KOPT-K1 (cell line): ENCODE data around the gene PARG.
"Not testable (repeated sequence)": the region's sequence is repeated elsewhere in the genome, so short reads cannot be mapped to it uniquely, and the experiment has no call there.

Experiments
- H3K27ac ChIP-seq: fragments of 200-600 bp; sonication (generic); 2 replicates; pipeline ENCODE4 v1.5.1; 2016; ENCODE audit warnings: antibody characterized with exemption, mild to moderate bottlenecking, low read depth, low read length; ENCODE audit not compliant: poor library complexity, severe bottlenecking
- H3K36me3 ChIP-seq: fragments of 200-600 bp; sonication (generic); 2 replicates; pipeline ENCODE4 v1.5.1; 2017; ENCODE audit warnings: antibody characterized with exemption, mild to moderate bottlenecking, low read length, moderate library complexity; ENCODE audit not compliant: insufficient read depth
- H3K9me3 ChIP-seq: fragments of 200-600 bp; sonication (generic); 2 replicates; pipeline ENCODE4 v1.5.1; 2017; ENCODE audit warnings: antibody characterized with exemption, low read length, mild to moderate bottlenecking; ENCODE audit not compliant: insufficient read depth, poor library complexity, severe bottlenecking

PARG gene

DNA sequence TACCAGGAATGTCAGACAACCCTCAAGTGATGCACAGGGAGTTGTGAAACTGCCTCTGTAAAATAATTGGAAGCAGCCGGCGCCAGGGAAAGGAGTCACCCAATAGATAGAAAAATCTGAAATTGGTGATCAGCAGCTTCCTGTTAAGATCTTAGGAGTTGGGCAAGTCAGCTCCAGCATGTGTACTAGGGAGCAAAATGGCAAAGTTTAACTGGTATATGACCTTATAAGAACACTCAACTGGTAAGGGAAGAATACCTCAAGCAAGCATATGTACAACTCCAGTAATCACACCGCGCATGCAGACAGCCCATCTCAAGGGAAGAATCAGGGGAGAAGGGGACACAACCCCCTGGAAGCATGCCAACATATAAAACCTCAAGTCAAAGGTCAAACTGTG, 18.3 kb downstream of the PARG start:
- H3K27ac ChIP-seq, H3K9me3 ChIP-seq: not testable (repeated sequence)
- peaks cover 34% of the 10 kb centered on the region for H3K36me3 ChIP-seq

DNA sequence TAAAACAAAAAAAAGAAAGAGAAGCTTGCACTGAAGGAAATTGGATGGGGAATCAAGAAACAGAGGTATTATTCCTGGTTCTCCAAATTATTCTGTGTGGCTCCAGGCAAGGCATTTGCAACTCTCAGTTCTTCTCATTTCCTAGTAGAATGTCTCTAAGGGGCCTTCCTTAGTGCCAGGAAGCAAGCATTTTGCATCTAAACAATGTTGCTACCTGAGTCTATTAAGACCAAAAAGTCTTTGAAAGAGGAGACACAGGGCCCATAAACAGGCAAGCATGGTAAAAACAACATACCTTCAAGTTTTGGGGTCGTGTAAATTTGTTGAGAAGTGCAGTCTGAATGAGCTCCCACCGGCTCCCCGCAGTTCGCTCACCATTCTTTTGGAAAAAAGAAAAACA, 19.8 kb downstream of the PARG start:
- H3K36me3 ChIP-seq, result peaks cover 27% of the 10 kb centered on the region
- not testable (repeated sequence) for H3K27ac ChIP-seq, H3K9me3 ChIP-seq

DNA sequence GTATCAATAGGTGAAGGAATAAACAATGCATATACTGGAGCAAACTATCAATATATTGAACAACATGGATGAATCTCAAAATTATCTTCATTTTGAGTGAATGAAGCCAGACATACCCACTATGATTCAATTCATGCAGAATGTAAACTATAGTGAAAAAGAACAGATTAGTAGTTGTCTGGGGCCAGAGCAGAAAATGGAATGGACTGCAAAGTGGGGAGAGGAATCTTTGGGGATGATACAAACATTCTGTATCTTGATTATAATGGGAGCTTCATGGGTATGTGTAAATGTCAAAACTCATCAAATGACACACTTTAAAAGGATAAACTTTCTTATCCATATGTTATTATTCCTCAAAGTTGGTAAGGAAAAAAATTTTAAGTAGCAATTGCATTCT, 23.9 kb downstream of the PARG start:
- H3K9me3 ChIP-seq, H3K27ac ChIP-seq: not testable (repeated sequence)
- H3K36me3 ChIP-seq, result peaks cover 33% of the 10 kb centered on the region

DNA sequence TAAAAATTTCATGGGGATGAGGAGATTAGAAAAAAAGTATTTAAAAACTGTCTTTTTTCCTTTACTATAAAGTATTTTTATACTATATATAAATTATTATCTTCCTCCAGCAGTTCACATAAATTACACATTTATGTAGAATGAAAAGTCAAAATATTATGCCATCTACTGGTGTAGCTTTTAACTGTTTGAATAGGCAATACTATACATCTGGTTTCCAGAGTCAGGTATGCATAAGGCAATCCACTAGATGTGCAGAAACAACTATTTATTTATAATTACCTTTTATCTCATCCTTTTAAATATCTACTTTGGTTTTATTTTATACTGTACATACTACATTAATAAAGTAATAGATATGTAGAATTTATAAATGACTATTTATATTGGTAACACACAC, 25.4 kb downstream of the PARG start:
- H3K9me3 ChIP-seq, H3K27ac ChIP-seq: not testable (repeated sequence)
- peaks cover 32% of the 10 kb centered on the region for H3K36me3 ChIP-seq

DNA sequence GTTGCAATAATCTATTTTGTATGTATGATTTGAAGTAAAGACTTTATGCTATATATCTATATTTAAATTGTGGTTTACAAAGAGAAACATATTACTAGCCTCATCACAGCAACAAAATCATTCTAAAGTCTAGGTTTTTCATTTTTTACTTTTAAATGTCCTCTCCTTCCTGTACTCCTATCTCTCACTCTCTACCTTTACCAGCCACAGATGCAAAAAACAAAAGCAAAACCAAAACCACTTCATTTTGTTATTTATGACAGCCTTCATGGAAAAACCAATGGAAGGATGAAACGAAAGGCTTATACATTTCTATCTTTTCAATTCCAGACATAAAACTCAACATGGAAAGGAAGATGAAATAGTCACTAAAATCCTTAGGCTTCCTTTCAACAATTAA, 31.5 kb downstream of the PARG start:
- H3K27ac ChIP-seq, H3K9me3 ChIP-seq: not testable (repeated sequence)
- H3K36me3 ChIP-seq, result peaks cover 23% of the 10 kb centered on the region

DNA sequence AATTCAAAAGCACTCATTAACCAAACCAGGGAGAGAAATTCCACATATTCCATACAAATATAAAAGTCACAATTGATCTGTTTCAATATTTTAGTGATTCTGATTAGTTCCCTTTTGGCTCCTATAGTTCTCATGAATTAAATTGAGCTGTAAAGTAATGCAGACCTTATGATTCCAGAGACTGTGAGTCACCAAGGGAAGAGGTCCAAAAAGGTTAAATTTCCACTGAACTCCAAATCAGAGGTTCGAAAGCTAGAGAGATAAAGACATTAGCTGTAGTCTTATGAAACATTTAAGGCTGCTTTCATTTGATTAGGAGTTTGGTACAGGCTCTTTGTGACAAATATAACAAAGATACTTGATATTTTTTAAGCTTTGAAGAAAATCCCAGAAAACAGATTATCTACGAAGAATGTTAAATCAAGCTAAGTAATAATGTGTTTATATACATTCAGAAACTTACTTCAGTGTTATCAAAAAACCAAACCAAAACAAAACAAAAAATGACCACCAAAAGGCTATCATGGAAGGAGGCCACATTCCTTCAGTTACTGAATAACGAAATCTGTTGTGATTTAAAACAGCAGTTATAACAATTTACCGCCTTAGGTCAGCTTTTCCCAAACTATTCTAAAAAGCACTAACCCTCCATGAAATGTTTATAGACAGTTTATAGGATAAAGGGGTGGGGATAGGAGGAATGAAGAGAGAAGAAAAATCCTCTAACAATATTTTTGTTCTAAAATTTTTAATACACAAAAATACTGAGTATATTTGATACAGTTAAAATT, 33.3 kb downstream of the PARG start:
- H3K9me3 ChIP-seq, result not testable (repeated sequence)

DNA sequence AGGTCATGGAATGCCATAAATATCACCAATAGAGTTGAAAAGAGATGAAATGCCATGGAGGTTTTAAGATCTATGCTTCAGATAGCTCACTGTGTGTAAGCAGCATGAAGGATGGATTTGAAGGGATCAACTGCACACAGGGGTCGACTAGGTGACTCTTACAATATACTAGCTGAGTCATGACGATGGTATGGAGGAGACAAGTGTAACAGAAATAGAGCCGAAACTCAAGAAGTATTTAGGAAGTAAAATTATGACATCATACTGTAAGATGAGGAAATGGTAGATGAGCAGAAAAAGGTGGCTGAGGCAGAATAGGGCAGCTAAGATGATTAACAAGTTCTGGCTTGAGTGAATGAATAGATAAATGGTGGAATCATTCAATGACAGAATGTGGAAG, 38.0 kb downstream of the PARG start:
- H3K27ac ChIP-seq, result not testable (repeated sequence)

More for the DNA sequence above, 33.3 kb downstream of the PARG start:
- not testable (repeated sequence) for H3K27ac ChIP-seq
- peaks cover 11% of the 10 kb centered on the region; the same call in 1 of the 2 replicates for H3K36me3 ChIP-seq

DNA sequence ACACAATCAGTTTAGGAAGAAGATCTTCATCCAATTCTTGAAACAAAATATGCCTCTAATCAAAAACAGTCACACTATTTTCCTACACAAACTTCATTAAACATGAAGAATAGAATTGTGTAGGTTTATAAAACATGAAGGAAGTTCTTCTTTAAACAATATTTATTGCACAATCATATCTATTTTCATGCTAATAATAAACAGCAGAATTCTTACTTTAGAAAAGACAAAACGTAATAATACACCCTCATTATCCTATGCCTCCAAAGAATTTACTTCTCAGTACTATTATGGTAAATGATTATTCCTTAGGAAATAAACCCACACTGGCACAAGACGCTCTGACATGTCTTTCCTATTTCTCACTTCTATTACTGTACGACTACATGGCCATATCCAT, 41.4 kb downstream of the PARG start:
- H3K36me3 ChIP-seq, H3K9me3 ChIP-seq, H3K27ac ChIP-seq: not testable (repeated sequence)

More for the DNA sequence above, 38.0 kb downstream of the PARG start:
- H3K9me3 ChIP-seq, H3K36me3 ChIP-seq: not testable (repeated sequence)

DNA sequence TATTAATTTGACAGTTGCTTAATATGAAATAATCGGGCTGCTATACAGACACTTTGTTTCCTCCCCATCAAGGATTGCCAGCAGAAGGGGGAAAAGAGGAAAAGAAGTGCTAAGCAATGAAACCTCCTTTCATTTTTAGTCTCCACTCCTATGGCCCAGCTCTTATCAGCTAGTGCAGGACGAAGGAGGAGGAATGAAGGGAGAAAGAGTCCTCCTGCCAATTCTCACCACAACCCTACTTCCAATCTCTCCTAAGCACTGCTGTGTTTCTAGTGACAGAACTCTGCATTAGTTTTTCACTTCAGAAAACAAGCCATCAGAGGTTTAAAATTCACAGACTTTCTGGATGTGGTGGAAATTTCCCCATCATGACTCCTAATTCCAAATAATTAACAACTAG, 41.8 kb downstream of the PARG start:
- H3K36me3 ChIP-seq, H3K27ac ChIP-seq: not testable (repeated sequence)
- H3K9me3 ChIP-seq, result peaks cover 12% of the 10 kb centered on the region

DNA sequence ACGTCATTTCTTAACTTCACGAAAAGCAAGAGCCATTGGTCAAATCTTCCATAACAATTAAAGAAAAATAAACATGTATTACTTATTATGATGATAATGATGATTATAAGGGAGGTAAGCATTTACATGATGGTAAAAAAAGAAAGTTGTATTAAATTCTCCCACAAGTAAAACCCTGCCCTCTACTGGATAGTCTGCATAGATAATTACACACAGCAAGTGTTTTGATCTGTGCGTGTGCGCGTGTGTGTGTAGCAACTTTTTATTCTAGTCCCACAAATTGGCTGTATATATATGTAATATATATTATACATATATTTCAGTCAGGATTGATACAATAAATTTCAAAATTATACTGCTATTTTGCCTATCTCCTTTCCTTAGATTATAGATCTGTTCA, 51.8 kb downstream of the PARG start:
- H3K36me3 ChIP-seq, H3K9me3 ChIP-seq, H3K27ac ChIP-seq: not testable (repeated sequence)

DNA sequence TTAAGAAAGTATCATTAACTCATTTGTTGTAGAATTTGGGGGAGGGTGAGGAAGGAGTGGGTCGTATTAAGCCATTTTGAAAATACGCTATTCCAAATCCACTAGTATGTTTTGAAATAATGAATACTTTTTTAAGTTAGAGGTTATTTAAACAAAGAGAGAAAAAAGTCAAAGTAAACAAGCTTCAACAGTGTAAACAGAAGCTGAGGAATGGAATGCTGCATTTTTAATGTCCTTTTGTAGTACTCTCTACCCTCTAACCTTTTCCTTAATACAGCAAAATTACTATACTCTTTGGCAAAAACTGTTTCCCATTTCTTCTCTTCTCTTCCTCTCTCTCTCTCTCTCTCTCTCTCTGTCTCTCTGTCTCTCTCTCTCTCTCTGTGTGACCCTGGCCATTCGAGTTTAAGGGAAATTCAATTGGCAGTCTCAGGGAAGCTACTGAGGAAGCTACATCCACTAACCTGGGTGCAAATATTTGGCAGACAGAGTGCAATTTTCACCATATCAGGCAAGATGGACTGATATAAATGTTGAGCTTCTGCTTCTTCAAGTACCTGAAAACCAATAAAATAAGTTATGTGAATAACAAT, 57.0 kb downstream of the PARG start:
- H3K9me3 ChIP-seq, H3K27ac ChIP-seq, H3K36me3 ChIP-seq: not testable (repeated sequence)

DNA sequence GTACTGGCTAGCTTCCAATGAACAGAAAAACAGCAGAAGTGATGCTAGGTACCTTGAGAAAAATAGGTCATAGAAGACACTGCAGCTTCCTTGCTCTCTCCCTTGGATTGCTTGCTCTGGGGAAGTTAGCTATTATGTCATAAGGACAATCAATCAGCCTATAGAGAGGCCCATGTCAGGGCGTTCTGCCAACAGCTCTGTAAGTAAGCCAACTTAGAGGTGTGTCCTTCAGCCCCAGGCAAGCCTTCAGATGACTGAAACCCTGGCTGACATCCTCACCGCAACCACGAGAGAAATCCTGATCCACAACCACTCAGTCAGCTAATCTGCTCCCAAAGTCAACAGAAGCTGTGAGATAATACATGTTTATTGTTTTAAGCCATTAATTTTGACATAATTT, 58.0 kb downstream of the PARG start:
- not testable (repeated sequence) for H3K36me3 ChIP-seq, H3K27ac ChIP-seq, H3K9me3 ChIP-seq

DNA sequence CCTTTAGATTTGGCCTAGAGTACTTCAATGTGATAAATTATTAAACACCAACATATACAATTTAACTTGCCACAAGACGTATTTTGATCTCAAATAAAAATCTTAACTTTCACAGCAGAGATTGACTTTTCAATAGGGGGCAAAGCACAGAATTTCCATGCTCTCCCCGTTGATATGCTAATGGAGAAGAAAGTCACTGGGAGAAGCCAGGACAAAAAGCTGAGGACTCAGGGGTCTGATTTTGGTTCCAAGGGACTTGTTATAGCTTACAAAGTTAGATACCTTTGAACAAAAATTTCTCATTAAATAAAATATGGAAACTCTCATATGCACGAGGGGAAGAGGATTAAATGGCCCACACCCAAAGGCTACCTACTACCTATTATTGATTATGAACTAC, 59.5 kb downstream of the PARG start:
- H3K9me3 ChIP-seq, H3K36me3 ChIP-seq, H3K27ac ChIP-seq: not testable (repeated sequence)

DNA sequence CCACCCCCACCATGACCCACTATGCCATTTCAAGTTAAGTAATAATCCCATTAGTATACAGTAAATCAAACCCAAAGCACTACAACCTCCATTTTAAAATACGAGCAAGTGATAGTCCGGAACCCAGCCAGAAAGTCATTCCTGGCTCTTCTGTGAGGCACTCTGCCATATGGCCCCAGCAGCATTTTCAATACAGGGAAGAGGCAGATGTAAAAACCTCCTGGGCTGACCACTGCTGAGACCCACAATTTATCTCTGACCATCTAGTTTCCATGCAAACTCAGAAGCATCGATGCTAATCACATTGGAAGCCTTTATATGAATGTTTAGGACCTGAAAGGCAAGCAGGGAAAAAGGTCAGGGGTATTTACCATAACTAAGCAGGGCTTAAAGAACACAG, 69.1 kb downstream of the PARG start:
- not testable (repeated sequence) for H3K36me3 ChIP-seq, H3K27ac ChIP-seq, H3K9me3 ChIP-seq

DNA sequence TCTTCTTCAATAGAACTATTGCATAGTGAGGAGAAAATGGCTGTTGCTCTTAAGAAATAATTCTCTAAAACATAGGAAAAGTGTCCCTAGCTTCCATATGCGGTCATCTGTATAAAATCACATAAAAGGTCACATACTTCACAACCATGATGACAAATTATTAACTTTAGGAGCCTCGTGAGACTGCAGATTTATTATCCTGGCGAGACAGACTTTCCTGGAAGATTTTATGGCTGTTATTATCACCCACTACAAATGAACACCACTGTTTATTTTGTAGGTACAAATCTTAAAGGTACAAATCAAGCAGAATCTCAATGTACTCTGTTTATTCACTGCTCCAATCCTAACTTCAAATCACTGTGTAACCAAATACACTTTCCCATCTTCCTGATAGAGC, 70.4 kb downstream of the PARG start:
- not testable (repeated sequence) for H3K27ac ChIP-seq, H3K36me3 ChIP-seq, H3K9me3 ChIP-seq

DNA sequence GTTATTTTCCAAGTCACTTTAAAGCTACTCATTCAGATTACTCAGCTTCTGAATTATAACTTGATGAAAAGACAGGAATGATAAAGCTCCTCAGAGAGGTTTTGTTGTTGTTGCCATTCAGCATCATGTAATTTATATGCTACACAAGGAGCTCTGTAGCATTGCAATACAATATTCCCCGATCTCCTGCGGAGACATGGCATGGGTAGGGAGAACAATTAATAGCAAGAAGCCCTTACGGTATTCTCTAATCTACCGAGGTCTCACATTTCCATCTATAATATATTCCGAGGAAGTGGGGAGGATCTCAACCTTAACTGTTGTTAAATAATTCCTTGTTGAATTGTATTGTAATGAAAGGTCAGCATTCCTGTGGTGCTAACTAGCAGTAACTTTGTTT, 81.9 kb downstream of the PARG start:
- H3K36me3 ChIP-seq, H3K27ac ChIP-seq, H3K9me3 ChIP-seq: not testable (repeated sequence)
